ENCODE results near the gene GRIN2A.

Gene GRIN2A

GRCh38 chr16:9755081-9755480 is 427.1 kb downstream of the GRIN2A start:
- DNase-seq (ENCODE audit: extremely low read depth, insufficient read length), result no peak
- no peaks in the 10 kb centered on the region for H3K27me3 ChIP-seq (replicated peaks; ENCODE audit: control insufficient read depth, insufficient read depth, low read length)
- TF ChIP-seq CTCF (IDR thresholded peaks at IDR 0.05; ENCODE audit: insufficient read depth, low read length, poor library complexity, severe bottlenecking), result no peak
- H3K4me3 ChIP-seq (replicated peaks; ENCODE audit: low read depth, low read length), result no peak overlapping the region
- no peaks in the 10 kb centered on the region for H3K36me3 ChIP-seq (ENCODE audit: control insufficient read depth, insufficient read depth, low read length)

- no peak overlapping the region for H3K4me3 ChIP-seq (replicated peaks; ENCODE audit: low read depth, low read length)
- DNase-seq (ENCODE audit: extremely low read depth, insufficient read length), result no peak
- TF ChIP-seq CTCF (IDR thresholded peaks at IDR 0.05; ENCODE audit: insufficient read depth, low read length, poor library complexity, severe bottlenecking), result no peak
- H3K36me3 ChIP-seq (ENCODE audit: control insufficient read depth, insufficient read depth, low read length), result no peaks in the 10 kb centered on the region
- no peaks in the 10 kb centered on the region; the same call in none of the 2 replicates for H3K27me3 ChIP-seq (replicated peaks; ENCODE audit: control insufficient read depth, insufficient read depth, low read length)
These were observed 440.5 kb downstream of the GRIN2A start for GRCh38 chr16:9741776-9742175.

GRCh38 chr16:9739301-9739700 is 442.9 kb downstream of the GRIN2A start:
- TF ChIP-seq CTCF (IDR thresholded peaks at IDR 0.05; ENCODE audit: insufficient read depth, low read length, poor library complexity, severe bottlenecking), result no peak
- Histone ChIP-seq H3K4me3 (replicated peaks; ENCODE audit: low read depth, low read length) (no peak overlapping the region), H3K36me3 (ENCODE audit: control insufficient read depth, insufficient read depth, low read length) (no peaks in the 10 kb centered on the region), H3K27me3 (replicated peaks; ENCODE audit: control insufficient read depth, insufficient read depth, low read length) (no peaks in the 10 kb centered on the region; the same call in none of the 2 replicates)
- no peak for DNase-seq (ENCODE audit: extremely low read depth, insufficient read length)

GRCh38 chr16:9738690-9739089 is 443.5 kb downstream of the GRIN2A start:
- Histone ChIP-seq H3K4me3 (replicated peaks; ENCODE audit: low read depth, low read length) (no peak overlapping the region), H3K27me3 (replicated peaks; ENCODE audit: control insufficient read depth, insufficient read depth, low read length) (no peaks in the 10 kb centered on the region; the same call in none of the 2 replicates), H3K36me3 (ENCODE audit: control insufficient read depth, insufficient read depth, low read length) (no peaks in the 10 kb centered on the region)
- TF ChIP-seq CTCF (IDR thresholded peaks at IDR 0.05; ENCODE audit: insufficient read depth, low read length, poor library complexity, severe bottlenecking), result no peak
- no peak for DNase-seq (ENCODE audit: extremely low read depth, insufficient read length)

- no peak for TF ChIP-seq CTCF (IDR thresholded peaks at IDR 0.05; ENCODE audit: insufficient read depth, low read length, poor library complexity, severe bottlenecking)
- Histone ChIP-seq H3K27me3 (replicated peaks; ENCODE audit: control insufficient read depth, insufficient read depth, low read length) (no peaks in the 10 kb centered on the region; the same call in none of the 2 replicates), H3K36me3 (ENCODE audit: control insufficient read depth, insufficient read depth, low read length) (no peaks in the 10 kb centered on the region), H3K4me3 (replicated peaks; ENCODE audit: low read depth, low read length) (no peak overlapping the region)
- no peak for DNase-seq (ENCODE audit: extremely low read depth, insufficient read length)
These were observed 445.7 kb downstream of the GRIN2A start for GRCh38 chr16:9736547-9736946.

GRCh38 chr16:9723136-9723535 is 459.1 kb downstream of the GRIN2A start:
- no peak for DNase-seq (ENCODE audit: extremely low read depth, insufficient read length)
- no peaks in the 10 kb centered on the region for H3K36me3 ChIP-seq (ENCODE audit: control insufficient read depth, insufficient read depth, low read length)
- H3K27me3 ChIP-seq (replicated peaks; ENCODE audit: control insufficient read depth, insufficient read depth, low read length), result no peaks in the 10 kb centered on the region
- TF ChIP-seq CTCF (IDR thresholded peaks at IDR 0.05; ENCODE audit: insufficient read depth, low read length, poor library complexity, severe bottlenecking), result no peak
- no peak overlapping the region for H3K4me3 ChIP-seq (replicated peaks; ENCODE audit: low read depth, low read length)
